ENCODE results near the gene SLC49A3. TPM values are rescaled to one million over a fixed set of nuclear protein-coding genes. Genes with fewer than 3 reads are reported as not detected.

SLC49A3 gene
- total RNA-seq, 1 experiment from 2014 or later, result 0.20 TPM

DNA sequence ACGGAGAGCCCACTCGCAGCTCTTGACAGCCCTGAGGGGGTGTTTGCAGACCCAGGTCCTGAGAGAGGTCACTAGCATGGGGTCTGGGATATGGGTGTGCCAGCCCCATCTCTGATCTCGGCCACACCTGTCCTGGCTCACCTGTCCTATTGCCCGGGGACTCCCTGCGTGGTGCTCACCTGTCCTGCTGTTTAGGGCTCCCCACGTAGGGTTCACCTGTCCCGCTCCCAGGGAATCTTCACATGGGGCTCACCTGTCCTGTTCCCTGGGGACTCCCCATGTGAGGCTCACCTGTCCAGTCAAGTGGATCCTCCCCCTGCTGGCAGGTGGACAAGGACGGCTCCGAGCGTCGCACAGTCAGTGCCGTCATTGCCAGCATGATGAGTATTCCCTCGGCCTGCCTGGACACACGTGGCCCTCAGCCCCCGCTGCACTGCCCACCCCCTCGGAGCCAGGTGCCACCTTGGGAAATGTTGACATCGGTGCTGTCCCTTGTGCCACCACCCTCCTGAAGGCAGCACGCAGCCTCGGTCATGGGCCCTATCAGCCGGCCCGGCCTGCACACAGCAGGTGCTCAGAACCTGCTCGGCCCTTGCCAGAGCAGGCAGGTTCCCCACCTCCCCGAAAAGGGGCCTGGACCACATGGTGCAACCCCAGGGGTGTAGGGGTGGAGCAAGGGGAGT is 6.3 kb downstream of the SLC49A3 start:
- POLR2A ChIA-PET, result no interaction called here
- CTCF ChIA-PET, result no interaction called here
- Histone ChIP-seq H3K9me3 (no peaks in the 10 kb centered on the region), H3K27me3 (replicated peaks; ENCODE audit: control insufficient read depth, insufficient read depth, low read length) (no peaks in the 10 kb centered on the region), H3K36me3 (ENCODE audit: control insufficient read depth, insufficient read depth, low read length) (no peaks in the 10 kb centered on the region), H3K4me3 (ENCODE audit: low read depth, low read length) (peak overlapping the region; percentile 61), H3K4me1 (peaks cover 19% of the 10 kb centered on the region)
- Mint-ChIP-seq H3K27ac (ENCODE audit: unreplicated experiment) (no peak overlapping the region), H3K36me3 (ENCODE audit: insufficient read depth, unreplicated experiment) (peaks cover 8% of the 10 kb centered on the region), H3K27me3 (ENCODE audit: insufficient read depth, unreplicated experiment) (no peaks in the 10 kb centered on the region), H3K4me3 (ENCODE audit: unreplicated experiment) (peak overlapping the region; percentile 75), H3K9me3 (ENCODE audit: unreplicated experiment) (no peaks in the 10 kb centered on the region), H3K4me1 (ENCODE audit: low read depth, unreplicated experiment) (peaks cover 3% of the 10 kb centered on the region)
- intact Hi-C loops (cut with micrococcal nuclease; ENCODE audit: unreplicated experiment), result no loop called here
- BruUV-seq (replicated peaks), result no TSS peak
- no peak for DNase-seq
- TF ChIP-seq CTCF (IDR thresholded peaks at IDR 0.05; ENCODE audit: insufficient read depth in 1 of 2, low read depth in 1 of 2, low read length in 1 of 2, severe bottlenecking in 1 of 2, unreplicated experiment in 1 of 2), result no peak

- peak; percentile 84 for DNase-seq
- Mint-ChIP-seq H3K9me3 (ENCODE audit: unreplicated experiment) (no peaks in the 10 kb centered on the region), H3K36me3 (ENCODE audit: insufficient read depth, unreplicated experiment) (peaks cover 11% of the 10 kb centered on the region), H3K27me3 (ENCODE audit: insufficient read depth, unreplicated experiment) (no peaks in the 10 kb centered on the region), H3K4me3 (ENCODE audit: unreplicated experiment) (peak overlapping the region; percentile 75), H3K27ac (ENCODE audit: unreplicated experiment) (peak overlapping the region; percentile 70), H3K4me1 (ENCODE audit: low read depth, unreplicated experiment) (no peaks in the 10 kb centered on the region)
- ChIA-PET CTCF (no interaction called here), POLR2A (no interaction called here)
- Histone ChIP-seq H3K36me3 (ENCODE audit: control insufficient read depth, insufficient read depth, low read length) (no peaks in the 10 kb centered on the region), H3K27me3 (replicated peaks; ENCODE audit: control insufficient read depth, insufficient read depth, low read length) (no peaks in the 10 kb centered on the region), H3K4me1 (peaks cover 12% of the 10 kb centered on the region), H3K9me3 (no peaks in the 10 kb centered on the region), H3K4me3 (ENCODE audit: low read depth, low read length) (peak overlapping the region; percentile 61)
- intact Hi-C loops (cut with micrococcal nuclease; ENCODE audit: unreplicated experiment), result no loop called here
- TF ChIP-seq CTCF (IDR thresholded peaks at IDR 0.05; ENCODE audit: insufficient read depth in 1 of 2, low read depth in 1 of 2, low read length in 1 of 2, severe bottlenecking in 1 of 2, unreplicated experiment in 1 of 2), result no peak
- no TSS peak for BruUV-seq (replicated peaks)
Observed at GRCh38 chr4:681736-682451, 7.1 kb downstream of the SLC49A3 start.

- no peak for TF ChIP-seq CTCF (IDR thresholded peaks at IDR 0.05; ENCODE audit: insufficient read depth in 1 of 2, low read depth in 1 of 2, low read length in 1 of 2, severe bottlenecking in 1 of 2, unreplicated experiment in 1 of 2)
- POLR2A ChIA-PET, result no interaction called here
- H3K27me3 ChIP-seq (replicated peaks; ENCODE audit: control insufficient read depth, insufficient read depth, low read length), result no peaks in the 10 kb centered on the region
- Mint-ChIP-seq H3K36me3 (ENCODE audit: insufficient read depth, unreplicated experiment) (peaks cover 11% of the 10 kb centered on the region), H3K4me1 (ENCODE audit: low read depth, unreplicated experiment) (no peaks in the 10 kb centered on the region), H3K4me3 (ENCODE audit: unreplicated experiment) (peak overlapping the region; percentile 75), H3K27ac (ENCODE audit: unreplicated experiment) (peak overlapping the region; percentile 70), H3K27me3 (ENCODE audit: insufficient read depth, unreplicated experiment) (no peaks in the 10 kb centered on the region), H3K9me3 (ENCODE audit: unreplicated experiment) (no peaks in the 10 kb centered on the region)
- DNase-seq, result peak; percentile 69 to 71
- no peaks in the 10 kb centered on the region for H3K36me3 ChIP-seq (ENCODE audit: control insufficient read depth, insufficient read depth, low read length)
- H3K4me1 ChIP-seq, result peaks cover 10% of the 10 kb centered on the region; the same call in 1 of the 2 replicates
- BruUV-seq (replicated peaks), result no TSS peak
- CTCF ChIA-PET, result no interaction called here
- H3K9me3 ChIP-seq, result no peaks in the 10 kb centered on the region
- intact Hi-C loops (cut with micrococcal nuclease; ENCODE audit: unreplicated experiment), result no loop called here
- peak overlapping the region; percentile 56 for H3K4me3 ChIP-seq (ENCODE audit: low read depth, low read length)
Observed at GRCh38 chr4:680928-681645, 7.9 kb downstream of the SLC49A3 start.
